Naive thymus-derived CD8-positive, alpha-beta T cell (primary cell): ENCODE results near the gene KRT36. TPM values are rescaled to one million over a fixed set of nuclear protein-coding genes. Genes with fewer than 3 reads are reported as not detected.

Source experiments
- ATAC-seq, 2 donors: fragments of 150-1000 bp; cut with Tn5 transposase in 1 of 2; sonication (Bioruptor Pico), chemical (Tn5 transposase) in 1 of 2; 1 replicate in 1 of 2; 2 replicates in 1 of 2; pipeline ENCODE4 v1.10.0; 2021; ENCODE audit warnings: mild to moderate bottlenecking in 2 of 2, moderate library complexity in 2 of 2
- POLR2A ChIA-PET: fragments of 350-600 bp; sonication (Branson Sonifier 250); formaldehyde crosslinking; loops from one replicate; lab custom pipeline; 2021; ENCODE audit warnings: antibody characterized with exemption; lab: Charles Lee
- DNase-seq, 10 donors: peaks; one replicate each; pipeline versions ENCODE4 v3.0.0 to v3.0.0-alpha.2; 2020 to 2022
- H3K27ac Mint-ChIP-seq, 10 donors: one replicate each; pipeline ENCODE4 v1.8.0; 2020 to 2022; ENCODE audit warnings: mild to moderate bottlenecking in 10 of 10, mixed read lengths in 10 of 10, moderate library complexity in 4 of 10, inconsistent platforms in 1 of 10
- H3K27me3 Mint-ChIP-seq, 5 donors: one replicate each; pipeline ENCODE4 v1.8.0; 2021 to 2022; ENCODE audit warnings: mixed read lengths in 5 of 5
- H3K36me3 Mint-ChIP-seq, 3 donors: one replicate each; pipeline ENCODE4 v1.8.0; 2020 to 2022; ENCODE audit warnings: mixed read lengths in 3 of 3, mild to moderate bottlenecking in 2 of 3, inconsistent platforms in 1 of 3
- H3K4me1 Mint-ChIP-seq, 4 donors: one replicate each; pipeline ENCODE4 v1.8.0; 2021 to 2022; ENCODE audit warnings: mixed read lengths in 4 of 4
- H3K4me3 Mint-ChIP-seq, 10 donors: one replicate each; pipeline ENCODE4 v1.8.0; 2020 to 2022; ENCODE audit warnings: mild to moderate bottlenecking in 10 of 10, mixed read lengths in 10 of 10, moderate library complexity in 6 of 10, inconsistent platforms in 1 of 10
- H3K9me3 Mint-ChIP-seq, 9 donors: one replicate each; pipeline ENCODE4 v1.8.0; 2020 to 2022; ENCODE audit warnings: mixed read lengths in 9 of 9, mild to moderate bottlenecking in 3 of 9, inconsistent platforms in 1 of 9, moderate library complexity in 1 of 9
- polyA plus RNA-seq, 3 donors: library from polyadenylated mRNA; unstranded; fragments of 300-500 nt; fragmentation: Illumina TruSeq; gene quantifications; one replicate each; pipeline ENCODE4 v1.2.3, GENCODE V29; 2021
- total RNA-seq, 8 experiments: library from RNA in 2 of 8; stranded (reverse) in 2 of 8; gene quantifications; one replicate each; pipeline ENCODE4 v1.2.3 and lab custom pipeline; 2021 to 2026

The KRT36 gene
- total RNA-seq (not detected), polyA plus RNA-seq (not detected), total RNA-seq (lab: John Stamatoyannopoulos, UW) (0 reads per million in 6 experiments)

- Mint-ChIP-seq H3K4me3 (no peak within 1 kb of the TSS), H3K27me3 (peaks cover 0 to 7% (median 2%) of the 10 kb centered on the region in 5 donors), H3K4me1 (peaks cover 9 to 22% (median 10%) of the 10 kb centered on the region in 4 donors), H3K9me3 (no peaks in the 10 kb centered on the region), H3K27ac (peak within 1 kb of the TSS in 2 of 10 donors; percentile 18 to 57), H3K36me3 (no peaks in the 10 kb centered on the region)
- no peak for ATAC-seq
- DNase-seq, result peak in 1 of 10 donors; percentile 55
- POLR2A ChIA-PET, result no interaction called here
Measured at GRCh38 chr17:41489531-41489930, at the start of gene KRT36. Gene KRT36 (minus strand): TSS chr17:41489910. CDS start chr17:41489864, 46 bp downstream.

GRCh38 chr17:41539071-41539492 is 49.4 kb upstream of the KRT36 start:
- H3K4me3 Mint-ChIP-seq, result no peak overlapping the region
- H3K36me3 Mint-ChIP-seq, result no peaks in the 10 kb centered on the region
- H3K9me3 Mint-ChIP-seq, result no peaks in the 10 kb centered on the region
- peaks cover 0 to 4% (median 0%) of the 10 kb centered on the region in 4 donors for H3K4me1 Mint-ChIP-seq
- no peak for DNase-seq
- peaks cover 2 to 23% (median 17%) of the 10 kb centered on the region in 5 donors for H3K27me3 Mint-ChIP-seq
- ATAC-seq, result no peak
- no peak overlapping the region for H3K27ac Mint-ChIP-seq
- POLR2A ChIA-PET, result no interaction called here

- no peak overlapping the region for H3K27ac Mint-ChIP-seq
- peaks cover 0 to 4% (median 0%) of the 10 kb centered on the region in 4 donors for H3K4me1 Mint-ChIP-seq
- H3K36me3 Mint-ChIP-seq, result no peaks in the 10 kb centered on the region
- ATAC-seq, result no peak
- peaks cover 2 to 24% (median 19%) of the 10 kb centered on the region in 5 donors for H3K27me3 Mint-ChIP-seq
- H3K9me3 Mint-ChIP-seq, result no peaks in the 10 kb centered on the region
- DNase-seq, result no peak
- no peak overlapping the region for H3K4me3 Mint-ChIP-seq
- POLR2A ChIA-PET, result no interaction called here
Measured at GRCh38 chr17:41538565-41538991, 48.9 kb upstream of the KRT36 start.

GRCh38 chr17:41537990-41538389 is 48.3 kb upstream of the KRT36 start:
- no peak for ATAC-seq
- DNase-seq, result peak in 1 of 10 donors; percentile 24
- Mint-ChIP-seq H3K4me3 (no peak overlapping the region), H3K27ac (no peak overlapping the region), H3K9me3 (no peaks in the 10 kb centered on the region), H3K27me3 (peaks cover 2 to 29% (median 21%) of the 10 kb centered on the region in 5 donors), H3K36me3 (peaks cover 0 to under 1% (median 0%) of the 10 kb centered on the region in 3 donors), H3K4me1 (peaks cover 0 to 4% (median 0%) of the 10 kb centered on the region in 4 donors)
- POLR2A ChIA-PET, result no interaction called here

GRCh38 chr17:41537614-41537954 is 47.9 kb upstream of the KRT36 start:
- POLR2A ChIA-PET, result no interaction called here
- peaks cover 0 to 4% (median 0%) of the 10 kb centered on the region in 4 donors for H3K4me1 Mint-ChIP-seq
- no peak overlapping the region for H3K27ac Mint-ChIP-seq
- no peaks in the 10 kb centered on the region for H3K9me3 Mint-ChIP-seq
- H3K4me3 Mint-ChIP-seq, result no peak overlapping the region
- ATAC-seq (no peak), DNase-seq (peak in 1 of 10 donors; percentile 6)
- H3K27me3 Mint-ChIP-seq, result peaks cover 5 to 33% (median 25%) of the 10 kb centered on the region in 5 donors
- peaks cover 0 to 3% (median 0%) of the 10 kb centered on the region in 3 donors for H3K36me3 Mint-ChIP-seq

GRCh38 chr17:41536741-41537613 is 47.3 kb upstream of the KRT36 start:
- peaks cover 0 to 4% (median 0%) of the 10 kb centered on the region in 4 donors for H3K4me1 Mint-ChIP-seq
- H3K4me3 Mint-ChIP-seq, result no peak overlapping the region
- DNase-seq, result peak in 1 of 10 donors; percentile 31
- no peak overlapping the region for H3K27ac Mint-ChIP-seq
- H3K36me3 Mint-ChIP-seq, result peaks cover 0 to 3% (median 0%) of the 10 kb centered on the region in 3 donors
- no peaks in the 10 kb centered on the region for H3K9me3 Mint-ChIP-seq
- POLR2A ChIA-PET, result no interaction called here
- no peak for ATAC-seq
- H3K27me3 Mint-ChIP-seq, result peaks cover 10 to 40% (median 28%) of the 10 kb centered on the region in 5 donors

GRCh38 chr17:41535764-41536481 is 46.2 kb upstream of the KRT36 start:
- no peak overlapping the region for H3K4me3 Mint-ChIP-seq
- peaks cover 0 to 4% (median 0%) of the 10 kb centered on the region in 4 donors for H3K4me1 Mint-ChIP-seq
- H3K27me3 Mint-ChIP-seq, result peaks cover 11 to 50% (median 36%) of the 10 kb centered on the region in 5 donors
- no peak overlapping the region for H3K27ac Mint-ChIP-seq
- POLR2A ChIA-PET, result no interaction called here
- ATAC-seq (no peak), DNase-seq (peak in 1 of 10 donors; percentile 57)
- no peaks in the 10 kb centered on the region for H3K9me3 Mint-ChIP-seq
- H3K36me3 Mint-ChIP-seq, result peaks cover 0 to 3% (median 0%) of the 10 kb centered on the region in 3 donors

- peaks cover 0 to 3% (median 0%) of the 10 kb centered on the region in 3 donors for H3K36me3 Mint-ChIP-seq
- H3K4me3 Mint-ChIP-seq, result no peak overlapping the region
- H3K27me3 Mint-ChIP-seq, result peaks cover 11 to 59% (median 37%) of the 10 kb centered on the region in 5 donors
- peak in 1 of 10 donors; percentile 59 for DNase-seq
- POLR2A ChIA-PET, result no interaction called here
- peaks cover 0 to 4% (median 0%) of the 10 kb centered on the region in 4 donors for H3K4me1 Mint-ChIP-seq
- ATAC-seq, result no peak
- H3K9me3 Mint-ChIP-seq, result no peaks in the 10 kb centered on the region
- peak overlapping the region in 1 of 10 donors; percentile 4 for H3K27ac Mint-ChIP-seq
Measured at GRCh38 chr17:41534899-41535546, 45.3 kb upstream of the KRT36 start.

- ATAC-seq (no peak), DNase-seq (peak in 1 of 10 donors; percentile 10)
- peaks cover 0 to 4% (median 0%) of the 10 kb centered on the region in 3 donors for H3K36me3 Mint-ChIP-seq
- peaks cover 24 to 73% (median 50%) of the 10 kb centered on the region in 5 donors for H3K27me3 Mint-ChIP-seq
- POLR2A ChIA-PET, result no interaction called here
- peaks cover 0 to 3% (median 0%) of the 10 kb centered on the region in 9 donors for H3K9me3 Mint-ChIP-seq
- H3K4me3 Mint-ChIP-seq, result no peak overlapping the region
- peaks cover 4 to 11% (median 8%) of the 10 kb centered on the region in 4 donors for H3K4me1 Mint-ChIP-seq
- no peak overlapping the region for H3K27ac Mint-ChIP-seq
Measured at GRCh38 chr17:41533613-41534012, 43.9 kb upstream of the KRT36 start.

GRCh38 chr17:41532947-41533570 is 43.3 kb upstream of the KRT36 start:
- ATAC-seq (no peak), DNase-seq (peak in 1 of 10 donors; percentile 16)
- Mint-ChIP-seq H3K9me3 (peaks cover 0 to 3% (median 0%) of the 10 kb centered on the region in 9 donors), H3K36me3 (peaks cover 0 to 4% (median 0%) of the 10 kb centered on the region in 3 donors), H3K27me3 (peaks cover 27 to 79% (median 55%) of the 10 kb centered on the region in 5 donors), H3K4me1 (peaks cover 6 to 17% (median 11%) of the 10 kb centered on the region in 4 donors), H3K27ac (peak overlapping the region in 1 of 10 donors; percentile 61), H3K4me3 (no peak overlapping the region)
- POLR2A ChIA-PET, result no interaction called here

GRCh38 chr17:41531993-41532392 is 42.3 kb upstream of the KRT36 start:
- H3K36me3 Mint-ChIP-seq, result peaks cover 0 to 4% (median 0%) of the 10 kb centered on the region in 3 donors

More at GRCh38 chr17:41531993-41532392, 42.3 kb upstream of the KRT36 start:
- POLR2A ChIA-PET, result no interaction called here
- H3K4me3 Mint-ChIP-seq, result no peak overlapping the region
- peaks cover 31 to 83% (median 56%) of the 10 kb centered on the region in 5 donors for H3K27me3 Mint-ChIP-seq
- peaks cover 7 to 27% (median 18%) of the 10 kb centered on the region in 4 donors for H3K4me1 Mint-ChIP-seq
- no peak overlapping the region for H3K27ac Mint-ChIP-seq
- peaks cover 0 to 3% (median 0%) of the 10 kb centered on the region in 9 donors for H3K9me3 Mint-ChIP-seq
- ATAC-seq (no peak), DNase-seq (no peak)
